Nephron progenitor cell (in vitro differentiated cells): ENCODE data around the gene CENPP.
A peak's percentile ranks its signal among the peaks of the same experiment; 100 is the strongest.

Experiments used
- DNase-seq: peaks from one replicate; pipeline ENCODE4 v3.0.0; 2021
- H3K27ac Mint-ChIP-seq: 2 replicates; pipeline ENCODE4 v1.8.0; 2021; ENCODE audit warnings: mild to moderate bottlenecking, moderate library complexity, mixed read lengths
- H3K27me3 Mint-ChIP-seq: 2 replicates; pipeline ENCODE4 v1.8.0; 2021; ENCODE audit warnings: mild to moderate bottlenecking, low read depth, mixed read lengths; ENCODE audit not compliant: poor library complexity
- H3K36me3 Mint-ChIP-seq: 2 replicates; pipeline ENCODE4 v1.8.0; 2021; ENCODE audit warnings: low read depth, mixed read lengths
- H3K4me1 Mint-ChIP-seq: 2 replicates; pipeline ENCODE4 v1.8.0; 2021; ENCODE audit warnings: mixed read lengths
- H3K4me3 Mint-ChIP-seq: 2 replicates; pipeline ENCODE4 v1.8.0; 2021; ENCODE audit warnings: mild to moderate bottlenecking, moderate library complexity, mixed read lengths
- H3K9me3 Mint-ChIP-seq: 2 replicates; pipeline ENCODE4 v1.8.0; 2021; ENCODE audit warnings: mild to moderate bottlenecking, moderate library complexity, mixed read lengths
- TF ChIP-seq, protein P1 (sequence below): fragments of 200-600 bp; sonication (generic); IDR thresholded peaks from 2 replicates; pipeline ENCODE4 v1.5.0; 2021; ENCODE audit warnings: antibody characterized with exemption

The CENPP gene

DNA sequence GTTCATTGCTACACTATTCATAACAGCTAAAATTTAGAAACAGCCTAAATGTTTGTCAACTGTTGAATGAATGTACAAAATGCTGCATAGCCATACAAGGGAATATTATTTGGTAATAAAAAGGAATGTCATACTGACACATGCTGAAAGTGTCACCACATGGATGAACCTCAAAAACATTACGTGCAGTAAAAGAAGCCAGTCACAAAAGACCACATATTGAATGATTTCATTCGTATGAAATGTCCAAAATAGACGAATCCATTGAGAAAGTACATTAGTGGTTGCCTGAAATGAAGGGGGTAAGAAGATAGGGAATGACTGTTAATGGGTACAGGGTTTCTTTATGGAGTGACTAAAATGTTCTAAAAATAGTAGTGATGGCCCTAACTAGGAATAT lies 221.6 kb downstream of the CENPP start:
- peaks cover 6% of the 10 kb centered on the region for H3K4me1 Mint-ChIP-seq
- peaks cover 10% of the 10 kb centered on the region for H3K36me3 Mint-ChIP-seq
- no peaks in the 10 kb centered on the region for H3K27me3 Mint-ChIP-seq
- peaks cover 29% of the 10 kb centered on the region for H3K9me3 Mint-ChIP-seq
- TF ChIP-seq, protein P1, sequence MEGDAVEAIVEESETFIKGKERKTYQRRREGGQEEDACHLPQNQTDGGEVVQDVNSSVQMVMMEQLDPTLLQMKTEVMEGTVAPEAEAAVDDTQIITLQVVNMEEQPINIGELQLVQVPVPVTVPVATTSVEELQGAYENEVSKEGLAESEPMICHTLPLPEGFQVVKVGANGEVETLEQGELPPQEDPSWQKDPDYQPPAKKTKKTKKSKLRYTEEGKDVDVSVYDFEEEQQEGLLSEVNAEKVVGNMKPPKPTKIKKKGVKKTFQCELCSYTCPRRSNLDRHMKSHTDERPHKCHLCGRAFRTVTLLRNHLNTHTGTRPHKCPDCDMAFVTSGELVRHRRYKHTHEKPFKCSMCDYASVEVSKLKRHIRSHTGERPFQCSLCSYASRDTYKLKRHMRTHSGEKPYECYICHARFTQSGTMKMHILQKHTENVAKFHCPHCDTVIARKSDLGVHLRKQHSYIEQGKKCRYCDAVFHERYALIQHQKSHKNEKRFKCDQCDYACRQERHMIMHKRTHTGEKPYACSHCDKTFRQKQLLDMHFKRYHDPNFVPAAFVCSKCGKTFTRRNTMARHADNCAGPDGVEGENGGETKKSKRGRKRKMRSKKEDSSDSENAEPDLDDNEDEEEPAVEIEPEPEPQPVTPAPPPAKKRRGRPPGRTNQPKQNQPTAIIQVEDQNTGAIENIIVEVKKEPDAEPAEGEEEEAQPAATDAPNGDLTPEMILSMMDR: no peak
- H3K27ac Mint-ChIP-seq: no peak overlapping the region
- no peak for DNase-seq
- H3K4me3 Mint-ChIP-seq: no peak overlapping the region

DNA sequence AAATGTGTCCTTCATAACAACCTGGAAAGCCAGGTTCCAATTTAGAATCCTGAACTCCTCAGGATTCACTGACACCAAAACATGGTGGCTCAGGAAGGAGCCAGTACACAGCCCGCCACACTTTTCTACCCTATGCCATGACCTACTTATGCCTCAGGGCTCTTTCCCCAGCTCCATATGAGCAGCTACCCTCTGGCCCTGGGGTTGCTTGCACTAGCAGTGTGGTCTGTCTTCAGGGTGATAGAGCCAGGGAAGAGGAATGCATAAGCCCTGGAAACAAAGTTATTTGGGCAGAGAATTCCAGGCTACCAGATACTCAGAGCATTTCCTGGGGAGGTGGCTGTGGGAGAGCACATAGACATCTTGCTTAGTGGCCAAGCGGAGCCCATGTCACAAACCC lies 225.0 kb downstream of the CENPP start:
- TF ChIP-seq, protein P1: no peak

DNA sequence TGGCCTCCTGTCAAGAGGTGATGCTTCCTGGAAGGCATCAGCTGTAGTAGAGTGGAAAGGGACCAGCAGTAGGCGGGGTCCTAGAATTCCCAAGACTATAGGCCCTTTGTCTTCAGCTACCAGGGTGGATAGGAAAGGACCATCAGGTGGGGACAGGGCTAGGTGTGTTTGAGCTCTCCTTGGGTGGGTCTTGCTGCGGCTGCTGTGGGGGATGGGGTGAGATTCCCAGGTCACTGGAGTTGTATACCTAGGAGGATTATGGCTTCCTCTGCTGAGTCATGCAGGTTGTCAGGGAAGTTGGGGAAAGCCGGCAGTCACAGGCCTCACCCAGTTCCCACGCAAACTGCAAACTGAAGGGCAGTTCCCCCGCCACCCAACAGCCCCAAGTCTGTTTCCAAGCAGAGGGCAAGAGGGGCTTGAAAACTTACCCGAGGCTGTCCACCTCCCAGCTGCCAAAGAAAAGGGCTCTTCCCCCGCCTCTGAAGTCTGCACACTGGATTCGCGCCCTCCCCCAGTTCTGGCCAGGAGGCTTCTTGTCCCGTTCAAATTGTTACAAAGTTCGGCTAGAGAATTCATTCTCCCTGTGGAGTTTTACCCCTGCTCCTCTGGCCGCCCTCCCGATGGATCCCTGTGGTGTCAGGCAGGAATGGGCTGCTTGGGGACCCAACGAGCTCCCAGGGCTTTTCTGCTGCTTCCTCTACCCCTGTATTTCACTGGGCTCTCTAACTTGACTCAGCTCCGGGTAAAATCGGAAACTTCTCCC lies 233.0 kb downstream of the CENPP start:
- Mint-ChIP-seq H3K4me1 (peaks cover 11% of the 10 kb centered on the region), H3K9me3 (peaks cover 6% of the 10 kb centered on the region), H3K27ac (peak overlapping the region; percentile 58), H3K4me3 (no peak overlapping the region), H3K27me3 (peaks cover 2% of the 10 kb centered on the region), H3K36me3 (peaks cover 6% of the 10 kb centered on the region)
- DNase-seq: no peak
- TF ChIP-seq, protein P1: no peak

More for the DNA sequence above, 225.0 kb downstream of the CENPP start:
- no peak overlapping the region for H3K4me3 Mint-ChIP-seq
- H3K4me1 Mint-ChIP-seq: peaks cover 6% of the 10 kb centered on the region
- peaks cover 2% of the 10 kb centered on the region for H3K27me3 Mint-ChIP-seq
- peaks cover 7% of the 10 kb centered on the region for H3K9me3 Mint-ChIP-seq
- no peak for DNase-seq
- H3K36me3 Mint-ChIP-seq: peaks cover 5% of the 10 kb centered on the region
- H3K27ac Mint-ChIP-seq: peak overlapping the region; percentile 60

DNA sequence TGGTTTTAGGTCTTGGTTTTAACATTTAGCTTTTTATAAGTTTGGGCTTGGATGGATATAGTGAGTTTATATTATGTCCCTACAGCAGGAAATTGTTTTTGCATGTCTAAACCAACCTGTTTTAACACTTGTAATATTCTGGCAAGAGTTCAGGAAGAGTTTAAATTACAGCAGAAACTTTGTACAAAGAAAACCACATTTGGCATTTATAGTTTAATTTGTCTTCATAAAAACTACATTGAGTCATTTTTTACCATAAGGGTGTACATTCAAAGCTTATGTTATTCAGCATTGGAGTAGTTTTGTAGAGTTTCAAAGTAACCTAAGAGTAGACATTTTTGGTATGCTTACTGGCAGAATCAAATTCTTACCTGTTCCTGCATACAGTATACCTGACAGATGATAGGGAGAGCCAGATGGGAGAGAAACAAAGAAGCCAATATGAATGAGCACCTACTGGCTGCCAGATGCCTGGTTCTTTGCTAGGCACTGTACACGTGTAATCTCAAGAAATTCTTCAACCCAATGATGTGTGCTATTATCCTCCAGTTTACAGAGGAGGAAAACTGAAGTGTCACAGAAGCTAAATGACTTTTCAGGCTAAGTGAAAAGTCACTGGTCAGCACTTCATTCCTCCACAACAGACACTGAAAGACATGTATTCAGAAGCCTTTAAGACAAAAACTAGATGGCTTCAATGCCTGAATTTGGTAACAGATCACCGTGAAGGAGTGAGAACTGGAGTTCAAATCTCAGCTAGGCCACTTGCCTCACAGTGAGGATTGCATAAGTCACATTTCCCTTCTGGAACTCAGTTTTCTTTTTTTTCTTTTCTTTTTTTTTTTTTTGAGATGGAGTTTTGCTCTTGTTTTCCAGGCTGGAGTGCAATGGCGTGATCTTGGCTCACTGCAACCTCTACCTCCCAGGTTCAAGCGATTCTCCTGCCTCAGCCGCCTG lies 235.9 kb downstream of the CENPP start:
- H3K36me3 Mint-ChIP-seq: peaks cover 12% of the 10 kb centered on the region
- H3K4me1 Mint-ChIP-seq: peaks cover 11% of the 10 kb centered on the region
- H3K9me3 Mint-ChIP-seq: peaks cover 11% of the 10 kb centered on the region
- no peaks in the 10 kb centered on the region for H3K27me3 Mint-ChIP-seq
- TF ChIP-seq, protein P1: no peak
- no peak overlapping the region for H3K27ac Mint-ChIP-seq
- DNase-seq: no peak
- H3K4me3 Mint-ChIP-seq: no peak overlapping the region

DNA sequence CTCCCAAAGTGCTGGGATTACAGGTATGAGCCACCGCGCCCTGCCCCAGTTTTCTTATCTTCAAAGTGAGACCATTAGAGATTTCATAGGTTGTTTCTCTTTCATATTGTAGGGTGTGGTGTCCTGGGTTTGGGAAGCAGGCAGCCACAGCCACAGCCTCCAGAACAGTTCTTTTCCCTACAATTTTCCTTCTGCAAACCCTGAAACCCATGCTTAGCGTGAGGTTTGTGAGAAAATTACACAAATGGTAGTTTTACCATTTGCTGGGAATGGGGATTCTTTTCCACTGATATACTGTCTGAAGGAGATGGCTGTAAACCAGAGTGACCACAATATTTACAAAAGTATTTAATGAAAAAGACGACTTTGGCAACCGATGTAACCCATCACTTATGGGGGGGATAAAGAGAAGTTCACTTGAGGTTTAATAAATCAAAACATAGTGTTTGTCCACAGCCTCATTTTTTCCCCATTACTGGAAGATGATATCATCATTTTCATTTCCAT lies 236.8 kb downstream of the CENPP start:
- H3K27ac Mint-ChIP-seq: no peak overlapping the region
- H3K4me1 Mint-ChIP-seq: peaks cover 11% of the 10 kb centered on the region
- no peak overlapping the region for H3K4me3 Mint-ChIP-seq
- TF ChIP-seq, protein P1: no peak
- no peaks in the 10 kb centered on the region for H3K27me3 Mint-ChIP-seq
- DNase-seq: no peak
- peaks cover 13% of the 10 kb centered on the region for H3K36me3 Mint-ChIP-seq
- peaks cover 15% of the 10 kb centered on the region for H3K9me3 Mint-ChIP-seq
